ENCODE data around the gene SH3RF3.
A peak's percentile ranks its signal among the peaks of the same experiment; 100 is the strongest.

Gene SH3RF3

DNA sequence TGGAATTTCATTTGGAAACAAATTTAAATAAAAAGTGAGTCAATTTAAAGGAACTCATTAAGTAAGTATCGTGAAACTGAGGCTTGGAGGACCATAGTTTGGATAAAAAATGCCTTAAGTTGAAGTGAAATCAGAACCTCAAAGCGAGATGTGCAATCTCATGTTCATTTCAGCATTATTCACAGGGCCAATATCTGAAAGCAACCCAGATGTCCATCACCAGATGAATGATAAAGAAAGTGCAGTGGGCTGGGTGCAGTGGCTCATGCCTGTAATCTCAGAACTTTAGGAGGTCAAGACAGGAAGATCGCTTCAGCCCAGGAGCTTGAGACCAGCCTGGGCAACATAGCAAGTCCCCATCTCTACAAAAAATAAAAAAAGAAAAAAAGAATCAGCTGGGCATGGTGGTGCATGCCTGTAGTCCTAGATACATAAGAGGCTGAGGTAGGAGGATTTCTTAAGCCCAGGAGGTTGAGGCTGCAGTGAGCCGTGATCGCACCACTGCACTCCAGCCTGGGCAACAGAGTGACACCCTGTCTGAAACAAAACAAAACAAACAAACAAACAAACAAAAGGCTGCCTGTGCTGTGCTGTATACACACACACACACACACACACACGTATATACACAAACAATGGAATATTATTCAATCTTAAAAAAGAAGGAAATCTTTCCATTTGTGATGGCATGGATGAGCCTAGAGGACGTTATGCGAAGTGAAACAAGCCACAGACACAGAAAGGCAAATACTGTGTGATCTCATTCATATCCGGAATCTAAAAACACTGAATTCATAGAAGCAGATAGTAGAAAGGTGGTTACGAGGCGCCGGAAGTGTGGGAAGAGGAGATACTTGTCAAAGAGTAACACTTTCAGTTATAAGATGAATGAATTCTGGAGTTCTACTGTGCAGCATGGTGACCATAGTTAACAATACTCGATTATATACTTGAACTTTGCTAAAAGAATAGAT, 14.5 kb downstream of the SH3RF3 start:
- H3K27me3 ChIP-seq, result no peaks in the 10 kb centered on the region
- H4K20me1 ChIP-seq, result peaks cover 74 to 99% (median 97%) of the 10 kb centered on the region in 11 experiments
- no peak overlapping the region for H3K4me3 ChIP-seq
- peaks cover 0 to 9% (median 0%) of the 10 kb centered on the region in 11 experiments; a peak in 4 of 22 replicates for H3K9me3 ChIP-seq (replicated peaks in 1 of 11)
- peaks cover 64 to 96% (median 84%) of the 10 kb centered on the region in 10 experiments for H3K4me1 ChIP-seq
- TF ChIP-seq Cebpa-rat (IDR thresholded peaks at IDR 0.05), result no peak
- peak overlapping the region; percentile 48 to 96 (median 81); a peak in 21 of 22 replicates for H3K4me2 ChIP-seq
- H3K9ac ChIP-seq, result no peak overlapping the region
- H3K36me3 ChIP-seq, result peaks cover 0 to 31% (median 6%) of the 10 kb centered on the region in 11 experiments; a peak in 9 of 22 replicates
- peak overlapping the region in 1 of 11 experiments; percentile 41; a peak in 1 of 22 replicates for H3K27ac ChIP-seq

DNA sequence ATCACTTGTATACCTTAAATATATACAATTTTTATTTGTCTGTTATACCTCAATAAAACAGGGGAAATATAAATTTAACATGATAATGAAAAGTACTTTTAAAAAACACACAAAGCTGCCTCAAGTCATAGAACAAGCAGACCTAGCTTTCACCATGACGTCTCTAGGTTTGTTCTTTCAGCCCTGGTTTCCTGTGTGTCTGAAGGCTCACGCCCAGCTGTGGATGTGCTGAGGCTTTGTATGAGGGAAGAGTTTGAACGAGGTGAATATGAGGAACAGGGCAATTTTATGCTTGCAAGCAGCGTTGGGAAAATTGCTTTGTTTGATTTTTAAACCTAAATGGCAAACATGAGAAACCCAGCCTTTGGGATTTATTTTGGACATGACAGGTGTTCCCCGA, 15.3 kb downstream of the SH3RF3 start:
- Histone ChIP-seq H3K27me3 (no peaks in the 10 kb centered on the region), H3K9me3 (replicated peaks in 1 of 11) (peaks cover 0 to 9% (median 0%) of the 10 kb centered on the region in 11 experiments; a peak in 4 of 22 replicates), H3K4me3 (no peak overlapping the region), H3K9ac (peak overlapping the region in 1 of 11 experiments; percentile 5; a peak in 1 of 22 replicates), H3K36me3 (peaks cover 0 to 31% (median 6%) of the 10 kb centered on the region in 11 experiments; a peak in 9 of 22 replicates), H4K20me1 (peaks cover 67 to 99% (median 97%) of the 10 kb centered on the region in 11 experiments), H3K4me2 (peak overlapping the region; percentile 48 to 96 (median 73)), H3K27ac (peak overlapping the region in 5 of 11 experiments; percentile 3 to 57 (median 19); a peak in 6 of 22 replicates), H3K4me1 (peaks cover 64 to 96% (median 84%) of the 10 kb centered on the region in 10 experiments)
- TF ChIP-seq Cebpa-rat (IDR thresholded peaks at IDR 0.05), result no peak

DNA sequence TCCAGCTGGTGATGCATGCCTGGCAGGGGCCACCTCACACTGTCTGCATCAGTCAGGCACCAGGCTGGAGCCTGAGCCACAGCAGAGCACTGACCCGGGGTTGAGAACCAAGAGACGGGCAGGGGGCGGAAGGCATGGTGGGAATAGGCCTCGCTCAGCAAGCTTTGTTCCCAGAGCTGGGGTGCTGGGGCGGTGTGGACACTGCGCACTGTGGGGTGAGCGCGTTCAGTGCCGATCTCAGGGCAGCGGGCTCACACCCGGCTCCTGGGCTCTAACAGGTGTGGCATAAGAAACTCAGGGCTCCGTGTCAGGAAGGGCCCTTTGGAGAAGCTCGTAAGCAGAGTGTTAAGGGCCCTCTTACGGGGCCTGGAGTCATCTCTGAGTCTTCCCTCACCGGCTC, 15.7 kb downstream of the SH3RF3 start:
- Histone ChIP-seq H3K27me3 (no peaks in the 10 kb centered on the region), H3K9me3 (replicated peaks in 1 of 11) (peaks cover 0 to 9% (median 0%) of the 10 kb centered on the region in 11 experiments; a peak in 4 of 22 replicates), H4K20me1 (peaks cover 67 to 99% (median 97%) of the 10 kb centered on the region in 11 experiments), H3K4me2 (peak overlapping the region; percentile 48 to 96 (median 73)), H3K4me3 (no peak overlapping the region), H3K4me1 (peaks cover 64 to 95% (median 84%) of the 10 kb centered on the region in 10 experiments), H3K9ac (peak overlapping the region in 2 of 11 experiments; percentile 5 to 44; a peak in 1 of 22 replicates), H3K36me3 (peaks cover 0 to 31% (median 6%) of the 10 kb centered on the region in 11 experiments; a peak in 9 of 22 replicates), H3K27ac (peak overlapping the region in 5 of 11 experiments; percentile 3 to 57 (median 19); a peak in 7 of 22 replicates)
- TF ChIP-seq Cebpa-rat (IDR thresholded peaks at IDR 0.05), result no peak

DNA sequence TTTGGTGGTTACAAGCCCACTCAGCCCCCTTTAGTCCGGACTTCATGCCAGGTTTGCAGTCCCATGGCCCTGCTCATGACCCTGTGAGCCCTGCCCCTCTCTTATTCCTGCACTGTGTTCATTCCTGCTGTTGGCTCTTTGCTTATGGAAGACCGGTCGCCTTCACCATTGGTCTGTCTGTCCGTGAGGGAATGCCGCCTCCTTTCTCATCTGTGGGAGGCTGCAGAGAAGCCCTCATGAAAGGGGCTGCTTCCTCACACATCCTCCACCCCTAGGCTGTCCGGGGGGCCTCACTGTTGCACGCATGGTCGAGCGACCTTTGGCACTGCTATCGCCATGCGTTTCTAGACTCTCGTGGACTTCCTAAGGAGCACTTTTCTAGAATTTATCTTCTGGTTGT, 16.3 kb downstream of the SH3RF3 start:
- H3K4me3 ChIP-seq, result no peak overlapping the region
- H4K20me1 ChIP-seq, result peaks cover 67 to 99% (median 97%) of the 10 kb centered on the region in 11 experiments
- H3K36me3 ChIP-seq, result peaks cover 0 to 27% (median 6%) of the 10 kb centered on the region in 11 experiments; a peak in 9 of 22 replicates
- peaks cover 0 to 9% (median 0%) of the 10 kb centered on the region in 11 experiments; a peak in 4 of 22 replicates for H3K9me3 ChIP-seq (replicated peaks in 1 of 11)
- H3K4me1 ChIP-seq, result peaks cover 59 to 95% (median 83%) of the 10 kb centered on the region in 10 experiments
- peak overlapping the region in 4 of 11 experiments; percentile 3 to 57 (median 34); a peak in 6 of 22 replicates for H3K27ac ChIP-seq
- H3K27me3 ChIP-seq, result no peaks in the 10 kb centered on the region
- peak overlapping the region; percentile 48 to 96 (median 73); a peak in 15 of 22 replicates for H3K4me2 ChIP-seq
- TF ChIP-seq Cebpa-rat (IDR thresholded peaks at IDR 0.05), result no peak
- H3K9ac ChIP-seq, result 0 out of 22 replicates have a peak overlapping the region, but pooled peaks of 1 of the 11 experiments have one; percentile 3

DNA sequence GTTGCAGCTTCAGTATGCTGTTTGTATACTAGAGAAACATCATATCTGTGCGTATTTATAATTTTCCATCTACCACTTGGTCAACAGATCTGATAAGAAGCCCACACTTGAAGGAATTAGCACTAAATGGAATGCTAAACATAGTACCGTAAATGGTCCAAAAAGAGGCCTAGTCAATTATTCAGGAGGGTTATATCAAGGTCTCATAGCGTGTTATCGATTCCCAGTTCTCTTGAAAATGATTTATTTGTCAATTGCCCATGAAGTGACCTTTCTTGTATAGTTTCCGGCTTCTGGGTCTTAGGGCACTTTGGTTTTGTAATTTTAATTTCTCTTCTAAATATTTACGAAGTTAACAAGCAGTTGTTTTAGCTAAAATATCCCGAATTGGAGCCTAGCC, 18.4 kb downstream of the SH3RF3 start:
- Histone ChIP-seq H3K27ac (no peak overlapping the region), H3K4me2 (peak overlapping the region in 9 of 11 experiments; percentile 43 to 84 (median 65); a peak in 11 of 22 replicates), H3K27me3 (no peaks in the 10 kb centered on the region), H3K36me3 (peaks cover 0 to 21% (median 6%) of the 10 kb centered on the region in 11 experiments; a peak in 9 of 22 replicates), H4K20me1 (peaks cover 68 to 99% (median 98%) of the 10 kb centered on the region in 11 experiments; a peak in 21 of 22 replicates), H3K4me1 (peaks cover 47 to 78% (median 68%) of the 10 kb centered on the region in 10 experiments), H3K9ac (no peak overlapping the region), H3K4me3 (no peak overlapping the region), H3K9me3 (replicated peaks in 1 of 11) (peaks cover 0 to 9% (median 0%) of the 10 kb centered on the region in 11 experiments; a peak in 4 of 22 replicates)
- TF ChIP-seq Cebpa-rat (IDR thresholded peaks at IDR 0.05), result no peak

DNA sequence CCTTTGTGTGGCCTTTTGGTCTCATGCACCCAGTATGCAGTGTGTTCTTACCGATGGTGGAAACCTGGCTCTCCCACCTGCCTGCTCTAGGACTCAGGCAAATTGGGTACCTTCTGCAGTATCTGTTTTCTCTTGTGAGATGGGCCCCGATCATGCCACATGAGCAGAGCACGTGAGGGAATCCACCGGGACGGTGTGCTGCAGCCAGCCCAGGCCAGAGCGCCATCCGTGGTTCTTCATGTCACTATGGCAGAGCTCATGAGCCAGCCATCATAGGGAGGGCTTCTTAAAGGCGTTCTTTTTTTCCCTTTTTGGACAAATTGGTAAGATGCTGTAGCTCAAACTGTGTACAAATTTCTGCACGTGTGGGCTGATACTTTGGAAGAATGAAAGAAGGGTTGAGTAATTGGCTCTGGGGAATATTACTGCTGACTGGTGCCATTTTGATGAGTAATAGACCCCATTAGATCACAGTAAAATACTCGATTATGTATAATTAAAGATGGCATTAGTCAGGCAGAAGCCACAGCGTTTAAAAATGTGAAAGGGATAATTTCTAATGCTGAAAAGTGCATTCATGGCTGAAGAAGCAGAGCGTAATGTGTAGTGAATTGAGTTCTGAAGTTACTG, 19.2 kb downstream of the SH3RF3 start:
- peak overlapping the region in 4 of 11 experiments; percentile 46 to 62 (median 46); a peak in 8 of 22 replicates for H3K27ac ChIP-seq
- H3K4me1 ChIP-seq, result peaks cover 40 to 70% (median 60%) of the 10 kb centered on the region in 10 experiments

DNA sequence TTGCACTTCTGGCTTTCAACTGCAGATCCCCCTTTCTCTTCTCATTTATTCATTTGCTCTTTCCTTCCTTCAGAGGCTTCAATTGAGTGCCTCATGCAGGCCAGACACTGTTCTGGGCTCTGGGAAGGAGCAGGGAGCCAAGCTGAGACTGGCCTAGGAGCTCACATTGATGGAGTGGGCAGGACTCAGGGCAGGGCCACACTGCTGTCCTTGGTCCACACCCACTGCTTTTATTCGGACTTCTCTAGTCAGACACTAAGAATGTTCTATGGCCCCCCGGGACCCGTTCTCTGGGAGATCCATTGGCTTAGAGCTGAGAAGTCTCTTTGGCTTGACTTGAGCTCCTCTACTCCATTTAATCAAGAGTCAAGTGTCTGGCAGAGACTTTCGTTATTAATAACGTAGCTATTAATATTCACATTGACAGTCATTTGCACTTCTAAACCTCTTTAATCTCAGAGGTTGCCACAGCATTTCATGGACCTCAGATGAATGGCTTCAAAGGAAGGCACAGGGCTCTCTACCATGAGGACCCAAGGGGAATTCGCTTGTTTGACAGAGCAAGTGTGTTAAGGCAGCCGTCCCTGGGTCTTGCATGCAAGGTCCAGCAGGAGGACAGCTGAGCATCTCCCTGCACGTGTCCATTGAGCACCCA, 20.1 kb downstream of the SH3RF3 start:
- Histone ChIP-seq H3K4me2 (peak overlapping the region; percentile 43 to 84 (median 65); a peak in 20 of 22 replicates), H3K36me3 (peaks cover 0 to 21% (median 6%) of the 10 kb centered on the region in 11 experiments; a peak in 9 of 22 replicates), H3K27me3 (no peaks in the 10 kb centered on the region), H3K9ac (no peak overlapping the region), H3K4me3 (no peak overlapping the region), H3K4me1 (peaks cover 32 to 68% (median 53%) of the 10 kb centered on the region in 10 experiments), H3K9me3 (replicated peaks in 1 of 11) (peaks cover 0 to 9% (median 0%) of the 10 kb centered on the region in 11 experiments; a peak in 4 of 22 replicates), H3K27ac (peak overlapping the region in 3 of 11 experiments; percentile 42 to 62 (median 45); a peak in 6 of 22 replicates), H4K20me1 (peaks cover 71 to 99% (median 98%) of the 10 kb centered on the region in 11 experiments; a peak in 21 of 22 replicates)
- TF ChIP-seq Cebpa-rat (IDR thresholded peaks at IDR 0.05), result no peak

More for the DNA sequence above, 19.2 kb downstream of the SH3RF3 start:
- H3K4me3 ChIP-seq, result no peak overlapping the region
- peaks cover 0 to 9% (median 0%) of the 10 kb centered on the region in 11 experiments; a peak in 4 of 22 replicates for H3K9me3 ChIP-seq (replicated peaks in 1 of 11)
- peak overlapping the region in 1 of 11 experiments; percentile 8; a peak in 1 of 22 replicates for H3K9ac ChIP-seq
- H3K4me2 ChIP-seq, result peak overlapping the region; percentile 43 to 84 (median 65)
- peaks cover 0 to 21% (median 6%) of the 10 kb centered on the region in 11 experiments; a peak in 9 of 22 replicates for H3K36me3 ChIP-seq
- H3K27me3 ChIP-seq, result no peaks in the 10 kb centered on the region
- TF ChIP-seq Cebpa-rat (IDR thresholded peaks at IDR 0.05), result no peak
- H4K20me1 ChIP-seq, result peaks cover 67 to 99% (median 98%) of the 10 kb centered on the region in 11 experiments; a peak in 21 of 22 replicates

All from BLaER1 treated with 17β-estradiol and CSF1 and Interleukin-3, amounts not matched to agents 10 nM and 100 nM (cell line).